Right cardiac atrium (tissue), 5 donors: ENCODE data around the gene ATXN1. TPM values are rescaled to one million over a fixed set of nuclear protein-coding genes. Genes with fewer than 3 reads are reported as not detected.

Experiments used
- ATAC-seq, 2 donors: fragments of 200-7000 bp; cut with Tn5 transposase; one replicate each; pipeline versions ENCODE4 v1.8.0 to v1.9.1; 2020; ENCODE audit warnings: moderate library complexity in 2 of 2, mild to moderate bottlenecking in 1 of 2
- DNase-seq, 3 donors: peaks; one replicate each; pipeline ENCODE4 v3.0.0-alpha.2; 2020
- H3K27ac ChIP-seq: one replicate; pipeline ENCODE4 v1.5.1; 2013; ENCODE audit warnings: mild to moderate bottlenecking, low read length, control low read depth, moderate library complexity
- H3K27me3 ChIP-seq: one replicate; pipeline ENCODE4 v1.6.1; 2013; ENCODE audit not compliant: control insufficient read depth, insufficient read depth
- H3K4me1 ChIP-seq: one replicate; pipeline ENCODE4 v1.6.1; 2013; ENCODE audit warnings: low read length; ENCODE audit not compliant: control insufficient read depth, insufficient read depth
- H3K4me3 ChIP-seq: one replicate; pipeline ENCODE4 v1.5.1; 2013; ENCODE audit warnings: low read length, control low read depth
- H3K9me3 ChIP-seq: one replicate; pipeline ENCODE4 v1.6.1; 2013; ENCODE audit warnings: low read length; ENCODE audit not compliant: control insufficient read depth
- WGBS: extraction: QIAGEN DNeasy Blood & Tissue Kit; methylation state at CpG from one replicate; pipeline ENCODE4 v1.1.7; 2013; 5-methylcytosine and 5-hydroxymethylcytosine counted together
- intact Hi-C, 4 donors: fragments of 100-400 bp; cut with DNase I; formaldehyde crosslinking; loops; one replicate each; pipeline versions ENCODE4 v1.11.0 to v1.14.0; 2022 to 2023
- polyA plus RNA-seq: library from polyadenylated mRNA; stranded (reverse); fragments of 200-250 nt; gene quantifications from one replicate; pipeline ENCODE4 v1.2.3, GENCODE V29; 2013
- total RNA-seq, 4 donors: library from RNA; stranded (reverse); fragmentation: NEBNext Ultra II Directional; extraction: Animal tissue kit (Norgen Biotek cat#: 25700); gene quantifications; one replicate each; pipeline ENCODE4 v1.2.1, GENCODE V29; 2021
- donor health status: healthy with polysubstance abuse.
- donor health status: DM: no; HTN: yes; CAD: no.
- donor health status: DM: no; HTN: no; CAD: no.
- donor health status: DM: no; HTN: yes; CAD: no; lungs with severe emphysema.
- donor health status: DM: yes; HTN: yes; CAD: no.

ATXN1 gene
- total and polyA plus RNA-seq, 5 donors, result 11.8 to 50.7 (median 47.6) TPM

DNA sequence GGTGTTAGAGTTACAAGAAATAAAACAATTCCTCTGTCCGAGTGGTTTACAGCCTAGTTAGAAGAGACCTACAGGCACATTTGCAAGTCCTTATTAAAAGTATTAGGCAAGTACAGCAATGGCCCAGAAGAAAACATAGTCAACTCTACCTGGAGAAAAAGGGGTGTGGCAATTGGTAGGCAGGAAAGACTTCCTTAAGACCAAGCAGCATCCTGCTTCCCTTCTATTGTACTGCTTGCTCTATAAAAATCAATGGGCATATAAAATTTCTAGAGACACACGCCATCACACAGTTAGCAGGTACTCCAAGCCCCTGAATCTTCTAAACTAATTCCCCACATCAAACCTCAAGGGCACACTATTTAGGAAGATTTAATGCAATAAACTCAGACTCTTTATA lies 185.6 kb downstream of the ATXN1 start:
- no peaks in the 10 kb centered on the region for H3K9me3 ChIP-seq
- intact Hi-C loops, result no loop called here
- H3K4me1 ChIP-seq, result no peaks in the 10 kb centered on the region
- no peak for ATAC-seq
- WGBS, result 98% methylated on average over 2 of the region's 2 CpGs
- H3K4me3 ChIP-seq, result no peak overlapping the region
- no peaks in the 10 kb centered on the region for H3K27me3 ChIP-seq
- DNase-seq, result no peak
- H3K27ac ChIP-seq, result no peak overlapping the region

DNA sequence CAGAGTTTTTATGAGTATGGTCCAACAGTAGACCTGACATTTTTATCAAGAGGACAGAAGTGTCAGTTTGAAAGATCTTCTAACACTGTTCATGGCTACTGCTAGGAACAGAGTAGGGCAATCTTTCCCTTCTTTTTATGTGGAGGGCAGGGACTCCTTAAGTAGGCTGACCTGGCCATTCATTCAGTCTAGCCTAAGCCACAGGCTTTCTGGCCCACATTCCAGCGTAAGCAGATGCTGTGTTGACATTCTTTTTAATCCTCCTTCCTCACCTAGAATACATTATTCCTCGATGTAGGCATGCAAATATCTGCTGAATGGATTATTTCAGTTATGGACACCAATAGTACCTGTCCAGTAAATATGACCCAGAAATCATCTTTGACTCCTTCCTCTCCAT lies 188.3 kb downstream of the ATXN1 start:
- no peaks in the 10 kb centered on the region for H3K27me3 ChIP-seq
- no peak overlapping the region for H3K27ac ChIP-seq
- no peaks in the 10 kb centered on the region for H3K4me1 ChIP-seq
- ATAC-seq (no peak), DNase-seq (no peak)
- intact Hi-C loops, result no loop called here
- WGBS, result 92% methylated on average over 2 of the region's 2 CpGs
- H3K9me3 ChIP-seq, result no peaks in the 10 kb centered on the region
- no peak overlapping the region for H3K4me3 ChIP-seq

- WGBS, result 87% methylated on average over 5 of the region's 5 CpGs
- H3K27ac ChIP-seq, result no peak overlapping the region
- H3K27me3 ChIP-seq, result no peaks in the 10 kb centered on the region
- ATAC-seq (no peak), DNase-seq (no peak)
- intact Hi-C loops, result no loop called here
- no peaks in the 10 kb centered on the region for H3K9me3 ChIP-seq
- H3K4me1 ChIP-seq, result no peaks in the 10 kb centered on the region
- no peak overlapping the region for H3K4me3 ChIP-seq
These were observed 188.9 kb downstream of the ATXN1 start for GRCh38 chr6:16572317-16572716.

GRCh38 chr6:16570946-16571345 lies 190.3 kb downstream of the ATXN1 start:
- Histone ChIP-seq H3K4me3 (no peak overlapping the region), H3K9me3 (no peaks in the 10 kb centered on the region), H3K4me1 (no peaks in the 10 kb centered on the region), H3K27me3 (no peaks in the 10 kb centered on the region), H3K27ac (no peak overlapping the region)
- DNase-seq, result no peak
- ATAC-seq, result no peak
- 85% methylated on average over 1 of the region's 1 CpG for WGBS
- intact Hi-C loops, result no loop called here

DNA sequence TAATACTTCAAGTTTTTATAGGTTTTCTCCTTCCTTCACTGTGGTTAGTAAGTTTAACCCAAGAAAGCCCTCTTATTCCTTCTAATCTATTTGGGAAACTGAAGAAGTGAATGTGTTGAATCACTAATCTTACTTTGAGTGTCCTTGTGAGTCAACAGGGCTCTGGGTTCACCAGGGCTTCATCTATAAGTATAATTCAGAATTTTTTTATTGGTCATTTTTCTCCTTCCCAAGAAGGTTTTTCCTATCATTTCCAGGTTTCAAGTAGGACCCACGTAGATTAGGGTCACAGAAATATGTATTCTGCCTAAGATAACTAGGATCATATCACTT lies 191.1 kb downstream of the ATXN1 start:
- Histone ChIP-seq H3K4me1 (no peaks in the 10 kb centered on the region), H3K9me3 (no peaks in the 10 kb centered on the region), H3K27ac (no peak overlapping the region), H3K27me3 (no peaks in the 10 kb centered on the region), H3K4me3 (no peak overlapping the region)
- WGBS, result 100% methylated on average over 1 of the region's 1 CpG
- intact Hi-C loops, result no loop called here
- DNase-seq, result no peak
- no peak for ATAC-seq

DNA sequence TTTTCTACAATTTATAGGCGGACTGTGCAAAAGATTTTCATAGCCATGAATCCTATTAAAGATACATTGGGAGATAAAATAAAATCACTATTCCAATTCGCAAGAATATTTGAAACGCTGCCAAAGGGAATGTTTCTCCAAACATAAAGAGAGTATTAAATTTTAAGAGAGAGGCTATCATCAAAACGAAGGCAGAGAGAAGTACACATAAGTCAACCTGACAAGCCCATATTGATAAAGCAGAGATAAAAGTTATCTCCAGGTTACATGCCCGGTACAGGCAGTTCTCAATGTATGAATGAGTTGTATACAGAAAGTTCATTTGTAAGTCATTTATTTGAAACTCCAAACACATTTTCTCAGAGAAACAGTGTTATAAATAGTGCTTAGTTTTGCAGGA lies 193.1 kb downstream of the ATXN1 start:
- DNase-seq, result no peak
- 49% methylated on average over 5 of the region's 5 CpGs for WGBS

GRCh38 chr6:16567071-16567470 lies 194.2 kb downstream of the ATXN1 start:
- intact Hi-C loops, result no loop called here
- no peak for DNase-seq
- Histone ChIP-seq H3K4me1 (no peaks in the 10 kb centered on the region), H3K4me3 (no peak overlapping the region), H3K27me3 (no peaks in the 10 kb centered on the region), H3K9me3 (no peaks in the 10 kb centered on the region), H3K27ac (no peak overlapping the region)
- 97% methylated on average over 1 of the region's 1 CpG for WGBS
- no peak for ATAC-seq

More for the DNA sequence above, 193.1 kb downstream of the ATXN1 start:
- Histone ChIP-seq H3K9me3 (no peaks in the 10 kb centered on the region), H3K4me3 (no peak overlapping the region), H3K27ac (no peak overlapping the region), H3K4me1 (no peaks in the 10 kb centered on the region), H3K27me3 (no peaks in the 10 kb centered on the region)
- intact Hi-C loops, result no loop called here
- ATAC-seq, result no peak

GRCh38 chr6:16564436-16564835 lies 196.8 kb downstream of the ATXN1 start:
- 43% methylated on average over 2 of the region's 2 CpGs for WGBS
- DNase-seq (no peak), ATAC-seq (no peak)
- intact Hi-C loops, result no loop called here
- no peaks in the 10 kb centered on the region for H3K4me1 ChIP-seq
- no peaks in the 10 kb centered on the region for H3K9me3 ChIP-seq
- no peak overlapping the region for H3K4me3 ChIP-seq
- H3K27me3 ChIP-seq, result no peaks in the 10 kb centered on the region
- H3K27ac ChIP-seq, result no peak overlapping the region

- WGBS, result 94% methylated on average over 10 of the region's 10 CpGs
- H3K27ac ChIP-seq, result no peak overlapping the region
- no peak overlapping the region for H3K4me3 ChIP-seq
- no peaks in the 10 kb centered on the region for H3K9me3 ChIP-seq
- H3K27me3 ChIP-seq, result no peaks in the 10 kb centered on the region
- no peaks in the 10 kb centered on the region for H3K4me1 ChIP-seq
- DNase-seq (no peak), ATAC-seq (no peak)
- intact Hi-C loops, result no loop called here
These were observed 197.5 kb downstream of the ATXN1 start for GRCh38 chr6:16563628-16564240.

DNA sequence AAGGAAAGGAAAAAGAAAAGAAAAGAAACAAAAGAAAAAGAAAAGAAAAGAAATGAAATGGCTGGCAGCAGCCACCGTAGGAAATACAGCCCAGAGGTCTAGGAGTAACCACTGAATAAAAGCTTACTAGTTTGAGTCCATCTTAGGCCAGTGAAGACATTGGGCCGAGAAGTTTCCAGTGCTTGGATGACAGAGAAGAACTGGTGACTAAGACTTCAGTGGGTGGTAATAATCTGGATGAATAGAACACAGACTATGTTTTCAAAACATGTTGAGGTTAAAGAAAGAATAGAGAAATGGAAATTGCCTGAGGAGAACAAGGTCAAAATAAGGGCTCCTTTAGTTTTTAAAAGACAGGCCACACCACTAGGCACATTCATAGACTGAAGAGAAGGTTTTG lies 198.8 kb downstream of the ATXN1 start:
- 82% methylated on average over 2 of the region's 2 CpGs for WGBS
- no peak overlapping the region for H3K27ac ChIP-seq
- no peaks in the 10 kb centered on the region for H3K4me1 ChIP-seq
- intact Hi-C loops, result no loop called here
- ATAC-seq (no peak), DNase-seq (no peak)
- H3K4me3 ChIP-seq, result no peak overlapping the region
- H3K9me3 ChIP-seq, result no peaks in the 10 kb centered on the region
- no peaks in the 10 kb centered on the region for H3K27me3 ChIP-seq

GRCh38 chr6:16559071-16559470 lies 202.2 kb downstream of the ATXN1 start:
- H3K4me3 ChIP-seq, result peak overlapping the region; percentile 25
- no peak for DNase-seq
- no peak for ATAC-seq
- H3K27ac ChIP-seq, result no peak overlapping the region
- H3K27me3 ChIP-seq, result no peaks in the 10 kb centered on the region
- intact Hi-C loops, result no loop called here
- WGBS, result 24% methylated on average over 4 of the region's 4 CpGs
- H3K4me1 ChIP-seq, result no peaks in the 10 kb centered on the region
- H3K9me3 ChIP-seq, result no peaks in the 10 kb centered on the region

- whole genome bisulfite sequencing, result 98% methylated on average over 3 of the region's 3 CpGs
- H3K27me3 ChIP-seq, result no peaks in the 10 kb centered on the region
- ATAC-seq, result no peak
- intact Hi-C loops, result no loop called here
- H3K9me3 ChIP-seq, result no peaks in the 10 kb centered on the region
- no peak for DNase-seq
- H3K27ac ChIP-seq, result no peak overlapping the region
- no peak overlapping the region for H3K4me3 ChIP-seq
- no peaks in the 10 kb centered on the region for H3K4me1 ChIP-seq
These were observed 205.7 kb downstream of the ATXN1 start for GRCh38 chr6:16555550-16555949.
